Measurements from ENCODE around the gene DLST.

DLST gene

GRCh38 chr14:74855945-74856344 lies 25.8 kb upstream of the DLST start:
- no peaks in the 10 kb centered on the region for H3K9me3 ChIP-seq
- intact Hi-C loops (cut with DNase I; ENCODE audit: low total_unique reads): no loop called here

GRCh38 chr14:74856366-74856765 lies 25.4 kb upstream of the DLST start:
- no peak for DNase-seq
- Histone ChIP-seq H3K27ac (no peak overlapping the region), H3K36me3 (no peaks in the 10 kb centered on the region), H3K4me3 (no peak overlapping the region), H3K27me3 (peaks cover 0 to 10% of the 10 kb centered on the region in 2 donors), H3K4me1 (peaks cover 0 to 12% (median 5%) of the 10 kb centered on the region in 4 donors), H3K9me3 (no peaks in the 10 kb centered on the region)
- intact Hi-C loops (cut with DNase I; ENCODE audit: low total_unique reads): no loop called here
- TF ChIP-seq, protein P1, sequence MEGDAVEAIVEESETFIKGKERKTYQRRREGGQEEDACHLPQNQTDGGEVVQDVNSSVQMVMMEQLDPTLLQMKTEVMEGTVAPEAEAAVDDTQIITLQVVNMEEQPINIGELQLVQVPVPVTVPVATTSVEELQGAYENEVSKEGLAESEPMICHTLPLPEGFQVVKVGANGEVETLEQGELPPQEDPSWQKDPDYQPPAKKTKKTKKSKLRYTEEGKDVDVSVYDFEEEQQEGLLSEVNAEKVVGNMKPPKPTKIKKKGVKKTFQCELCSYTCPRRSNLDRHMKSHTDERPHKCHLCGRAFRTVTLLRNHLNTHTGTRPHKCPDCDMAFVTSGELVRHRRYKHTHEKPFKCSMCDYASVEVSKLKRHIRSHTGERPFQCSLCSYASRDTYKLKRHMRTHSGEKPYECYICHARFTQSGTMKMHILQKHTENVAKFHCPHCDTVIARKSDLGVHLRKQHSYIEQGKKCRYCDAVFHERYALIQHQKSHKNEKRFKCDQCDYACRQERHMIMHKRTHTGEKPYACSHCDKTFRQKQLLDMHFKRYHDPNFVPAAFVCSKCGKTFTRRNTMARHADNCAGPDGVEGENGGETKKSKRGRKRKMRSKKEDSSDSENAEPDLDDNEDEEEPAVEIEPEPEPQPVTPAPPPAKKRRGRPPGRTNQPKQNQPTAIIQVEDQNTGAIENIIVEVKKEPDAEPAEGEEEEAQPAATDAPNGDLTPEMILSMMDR (IDR thresholded peaks at IDR 0.05): no peak

More at GRCh38 chr14:74855945-74856344, 25.8 kb upstream of the DLST start:
- H3K36me3 ChIP-seq: no peaks in the 10 kb centered on the region
- peaks cover 0 to 12% (median 5%) of the 10 kb centered on the region in 4 donors for H3K4me1 ChIP-seq
- H3K27me3 ChIP-seq: peaks cover 0 to 10% of the 10 kb centered on the region in 2 donors
- no peak overlapping the region for H3K27ac ChIP-seq
- TF ChIP-seq, protein P1 (IDR thresholded peaks at IDR 0.05): no peak
- DNase-seq: no peak
- H3K4me3 ChIP-seq: no peak overlapping the region

- Histone ChIP-seq H3K27me3 (peaks cover 0 to 10% of the 10 kb centered on the region in 2 donors), H3K4me3 (no peak overlapping the region), H3K36me3 (no peaks in the 10 kb centered on the region), H3K27ac (no peak overlapping the region), H3K9me3 (no peaks in the 10 kb centered on the region), H3K4me1 (peaks cover 0 to 6% (median 3%) of the 10 kb centered on the region in 4 donors)
- intact Hi-C loops (cut with DNase I; ENCODE audit: low total_unique reads): no loop called here
- no peak for DNase-seq
- TF ChIP-seq, protein P1 (IDR thresholded peaks at IDR 0.05): no peak
Observed at GRCh38 chr14:74858022-74858421, 23.7 kb upstream of the DLST start.

- TF ChIP-seq, protein P1 (IDR thresholded peaks at IDR 0.05): no peak
- no peak for DNase-seq
- Histone ChIP-seq H3K36me3 (no peaks in the 10 kb centered on the region), H3K9me3 (no peaks in the 10 kb centered on the region), H3K4me3 (no peak overlapping the region), H3K27me3 (peaks cover 0 to 10% of the 10 kb centered on the region in 2 donors), H3K4me1 (peaks cover 0 to 4% (median 0%) of the 10 kb centered on the region in 4 donors), H3K27ac (no peak overlapping the region)
- intact Hi-C loops (cut with DNase I; ENCODE audit: low total_unique reads): no loop called here
Observed at GRCh38 chr14:74859757-74860552, 21.8 kb upstream of the DLST start.

DNA sequence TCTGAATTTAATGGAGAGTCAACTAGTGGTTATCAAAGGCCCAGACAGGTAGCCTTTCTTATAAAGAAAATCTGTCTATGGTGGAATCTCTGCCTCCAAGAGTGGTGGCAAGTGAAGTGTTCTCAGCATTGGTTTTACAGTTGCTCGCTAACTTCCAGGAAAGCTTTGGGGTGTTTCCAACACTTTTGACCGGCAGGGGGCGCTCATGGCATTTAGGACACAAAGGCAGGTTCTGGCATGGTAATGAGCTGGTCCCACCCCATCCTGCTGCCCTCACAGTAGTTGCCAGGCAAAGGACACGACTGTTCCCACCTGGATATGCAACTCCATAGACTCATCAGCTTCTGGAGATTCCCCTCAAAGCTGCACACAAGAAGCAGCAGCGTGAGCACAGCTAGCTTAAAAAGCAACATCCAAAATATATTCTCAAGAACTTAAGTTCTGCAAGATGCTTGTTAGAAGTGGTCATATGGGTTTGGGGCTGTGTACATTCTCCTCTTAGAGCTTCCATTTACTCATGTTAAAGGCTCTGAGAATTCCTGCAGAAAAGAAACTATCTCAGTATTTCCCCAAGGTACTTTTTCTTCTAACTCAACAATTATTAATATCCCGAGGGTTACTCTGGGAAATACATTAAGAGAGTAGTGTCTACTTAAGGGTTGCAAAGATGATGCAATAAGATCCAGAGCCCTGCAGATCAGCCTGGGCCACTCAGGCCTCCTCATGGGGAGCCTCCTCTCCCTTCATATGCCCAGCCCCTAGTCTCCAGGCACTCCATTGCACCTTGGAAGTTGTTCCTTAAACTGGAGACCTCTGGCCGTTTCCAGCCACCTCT lies 20.6 kb upstream of the DLST start:
- Histone ChIP-seq H3K27me3 (peaks cover 0 to 10% of the 10 kb centered on the region in 2 donors), H3K4me3 (no peak overlapping the region), H3K9me3 (no peaks in the 10 kb centered on the region), H3K4me1 (peaks cover 0 to 4% (median 0%) of the 10 kb centered on the region in 4 donors), H3K27ac (no peak overlapping the region), H3K36me3 (no peaks in the 10 kb centered on the region)
- TF ChIP-seq, protein P1 (IDR thresholded peaks at IDR 0.05): peak; percentile 83 to 85
- DNase-seq: peak; percentile 91 to 94
- intact Hi-C loops (cut with DNase I; ENCODE audit: low total_unique reads): no loop called here
